Hematopoietic multipotent progenitor cell treated with erythropoietin and hydrocortisone succinate and interleukin-3 and kit ligand, for 6 days (in vitro differentiated cells): ENCODE data around the gene NT5C1A.

ENCODE experiments used
- DNase-seq: peaks from one replicate; pipeline ENCODE4 v3.0.0-alpha.2; 2015

NT5C1A gene

DNA sequence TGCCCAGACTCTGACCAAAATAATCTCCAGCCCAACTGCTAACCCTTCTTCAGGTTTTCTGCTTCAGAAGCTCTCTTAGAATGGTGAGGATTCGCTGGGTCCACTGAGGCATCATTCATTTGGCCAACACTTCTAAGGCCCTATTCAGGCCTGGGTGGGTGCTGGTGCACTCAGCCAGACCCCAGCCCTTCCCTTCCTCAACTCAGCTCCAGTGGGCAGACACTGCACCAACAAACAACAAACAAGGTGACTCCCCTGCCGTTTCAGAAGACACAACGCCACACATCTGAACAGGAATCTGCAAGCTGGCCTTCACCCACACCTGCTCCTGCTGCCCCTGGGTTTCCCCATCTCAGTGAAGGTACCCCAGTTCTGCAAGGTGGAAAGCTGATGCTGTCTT lies 38.5 kb downstream of the NT5C1A start:
- no peak for DNase-seq

DNA sequence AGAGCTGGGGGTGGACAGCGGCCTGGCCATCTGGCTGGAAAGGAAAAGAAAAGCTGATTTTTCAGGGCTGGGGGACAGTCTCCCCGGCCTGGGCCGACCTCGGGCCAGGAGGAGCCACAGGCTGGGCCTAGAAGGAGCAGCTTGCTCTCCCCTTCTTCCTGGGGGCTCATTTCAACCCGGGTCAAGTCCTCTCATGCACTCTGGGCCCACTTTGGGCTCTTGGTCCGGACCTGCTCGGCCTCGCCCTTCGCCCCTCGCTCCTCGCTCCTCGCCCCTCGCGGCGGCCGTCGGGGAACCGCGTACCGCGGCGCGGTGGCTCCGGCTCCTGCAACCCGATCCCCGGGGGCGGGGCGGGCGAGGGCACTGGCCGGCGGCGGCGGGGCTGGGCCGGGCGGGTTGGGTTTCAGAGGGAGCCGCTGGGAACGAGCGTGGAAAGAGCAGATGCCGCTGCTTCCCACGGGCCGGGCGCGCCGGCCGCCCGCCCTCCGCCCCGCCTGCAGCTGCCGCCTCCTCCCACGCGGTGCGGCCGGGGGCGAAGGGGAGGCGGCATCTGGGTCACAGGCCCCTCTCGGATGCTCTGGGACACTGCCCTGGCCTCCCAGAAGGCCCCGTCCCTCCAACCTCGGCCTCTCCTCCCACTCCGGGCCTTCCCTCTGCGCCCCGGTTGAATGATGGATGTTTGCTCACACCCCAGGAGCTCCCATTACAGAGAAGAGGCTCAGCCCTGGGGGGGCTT lies 39.1 kb downstream of the NT5C1A start:
- no peak for DNase-seq

DNA sequence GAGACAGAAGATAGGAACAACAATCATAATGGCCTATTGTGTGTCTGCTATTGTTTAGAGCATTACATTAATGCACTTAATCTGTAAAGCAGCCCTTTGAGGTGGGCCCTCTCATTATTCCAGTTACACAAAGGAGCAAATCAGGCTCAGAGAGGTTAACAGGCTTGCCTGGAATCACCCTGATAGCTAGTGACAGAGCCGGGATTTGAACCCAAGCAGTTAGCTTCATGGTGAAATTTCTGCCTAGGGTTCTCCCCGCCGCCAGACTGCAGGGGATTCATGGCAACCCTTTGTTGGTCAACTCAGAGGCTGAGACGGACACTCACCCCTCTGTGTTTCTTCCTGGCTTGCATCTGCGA lies 39.6 kb downstream of the NT5C1A start:
- DNase-seq, result no peak

GRCh38 chr1:39631361-39632322 lies 40.3 kb downstream of the NT5C1A start:
- DNase-seq, result peak; percentile 27

DNA sequence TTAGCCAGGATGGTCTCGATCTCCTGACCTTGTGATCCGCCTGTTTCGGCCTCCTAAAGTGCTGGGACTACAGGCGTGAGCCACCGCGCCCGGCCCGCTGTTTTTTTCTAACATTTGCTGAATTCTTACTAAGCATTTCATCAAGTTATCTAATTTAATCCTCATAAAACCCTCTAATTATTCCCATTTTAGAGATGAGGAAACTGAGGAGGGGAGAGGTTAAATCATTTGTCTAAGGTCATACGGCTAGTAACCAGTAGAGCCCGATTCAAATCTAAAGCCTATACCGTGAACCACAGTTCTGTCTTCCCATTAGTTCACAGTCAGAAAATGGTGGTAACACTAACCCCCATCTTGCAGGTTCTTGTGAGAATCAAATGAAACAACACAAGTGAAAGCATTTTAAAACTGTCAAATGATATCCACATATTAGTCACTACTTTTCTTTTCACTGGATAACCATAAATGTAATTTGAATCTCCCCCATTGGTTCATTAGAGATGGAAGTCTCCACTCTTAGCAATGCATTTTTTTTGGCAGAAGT lies 43.0 kb downstream of the NT5C1A start:
- no peak for DNase-seq

- DNase-seq, result no peak
Observed at GRCh38 chr1:39626646-39627045, 45.3 kb downstream of the NT5C1A start.

- no peak for DNase-seq
Observed at GRCh38 chr1:39625462-39626273, 46.2 kb downstream of the NT5C1A start.

DNA sequence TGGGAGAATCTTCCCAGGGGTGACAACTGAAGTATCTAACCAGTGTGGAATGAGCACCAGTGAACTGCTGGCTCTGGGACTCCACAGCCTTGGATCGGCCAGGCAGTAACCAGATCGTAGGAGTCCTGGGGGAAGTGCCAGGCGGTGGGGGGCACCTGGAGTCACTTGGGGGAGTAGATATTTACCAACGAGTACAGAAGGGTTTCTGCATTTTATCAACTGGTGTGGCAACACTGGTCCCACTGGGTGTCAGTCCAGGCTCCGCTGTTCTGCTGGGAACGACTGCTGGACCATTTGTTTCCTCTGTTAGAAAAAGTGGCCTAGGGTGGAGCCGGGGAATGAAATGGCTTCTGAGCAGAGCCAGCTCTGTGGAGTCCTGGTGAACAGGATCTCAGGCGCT lies 46.9 kb downstream of the NT5C1A start:
- DNase-seq, result no peak

GRCh38 chr1:39623053-39623452 lies 48.9 kb downstream of the NT5C1A start:
- DNase-seq, result no peak

DNA sequence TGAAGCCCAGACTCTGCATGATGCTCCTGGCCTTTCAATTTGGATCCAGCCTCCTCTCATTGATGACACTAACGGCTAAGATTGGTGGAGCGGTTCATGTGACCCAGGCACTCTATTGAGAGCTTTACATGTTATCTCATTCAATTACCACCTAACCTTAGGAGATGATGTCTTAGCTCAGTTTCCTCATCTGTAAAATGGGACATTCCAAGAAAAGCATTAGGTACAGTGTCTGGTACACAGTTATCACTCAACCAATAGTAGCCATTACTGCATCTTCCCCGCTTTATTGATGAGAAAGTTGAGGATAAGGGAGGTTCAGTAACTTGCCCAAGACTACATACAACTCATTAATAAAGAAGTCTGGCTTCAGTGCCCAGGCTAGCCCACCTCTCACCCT lies 49.5 kb downstream of the NT5C1A start:
- no peak for DNase-seq

DNA sequence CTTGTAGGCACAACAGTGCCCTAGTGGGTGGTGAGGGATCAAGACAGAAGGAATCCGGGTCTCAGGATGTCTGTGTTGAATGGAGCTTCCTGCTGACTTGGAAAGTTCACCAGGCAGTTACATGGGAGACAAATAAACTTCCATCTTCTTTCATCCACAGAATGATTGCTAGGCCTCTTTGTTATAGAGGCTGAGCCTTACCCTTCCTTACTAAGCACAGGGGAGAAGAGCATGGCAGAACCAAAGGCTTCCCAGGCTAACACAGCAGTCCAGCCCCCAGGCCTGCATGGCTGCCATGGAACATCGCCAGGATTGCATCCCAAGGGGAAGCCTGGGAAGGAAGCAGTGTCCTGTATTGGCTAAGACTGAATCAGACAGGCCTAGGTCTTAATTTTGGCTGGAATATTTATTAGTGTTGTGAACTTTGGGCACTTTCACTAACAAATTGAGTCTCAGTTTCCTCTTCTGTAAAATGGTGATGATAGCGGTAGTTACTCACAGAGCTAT lies 51.2 kb downstream of the NT5C1A start:
- DNase-seq, result no peak

GRCh38 chr1:39617488-39618049 lies 54.3 kb downstream of the NT5C1A start:
- DNase-seq, result no peak

DNA sequence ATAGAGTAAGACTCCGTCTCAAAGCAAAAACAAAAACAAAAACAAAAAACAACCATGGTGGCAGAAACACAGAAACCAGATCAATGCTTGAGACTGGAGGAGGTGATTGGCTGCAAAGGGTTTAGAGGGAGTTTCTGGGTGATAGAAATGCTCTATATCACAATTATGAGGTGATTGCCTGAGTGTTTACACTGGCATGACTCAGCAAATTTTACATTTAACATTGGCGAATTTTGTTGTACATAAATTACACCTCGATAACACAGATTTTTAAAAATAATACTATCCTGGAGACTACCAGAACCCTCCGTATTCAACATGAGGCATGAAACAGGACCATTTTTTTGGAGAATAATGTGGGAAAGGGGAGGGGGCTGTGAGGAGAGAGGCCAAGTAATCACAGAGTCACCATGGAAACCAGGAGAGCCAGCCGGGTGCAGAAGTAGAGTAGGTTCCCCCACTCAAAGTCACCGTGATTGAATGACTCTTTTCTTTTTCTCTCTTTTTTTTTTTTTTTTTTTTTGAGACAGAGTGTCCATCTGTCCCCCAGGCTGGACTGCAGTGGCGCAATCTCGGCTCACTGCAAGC lies 56.7 kb downstream of the NT5C1A start:
- DNase-seq, result peak; percentile 27

GRCh38 chr1:39614488-39614887 lies 57.4 kb downstream of the NT5C1A start:
- no peak for DNase-seq

GRCh38 chr1:39613250-39613649 lies 58.7 kb downstream of the NT5C1A start:
- DNase-seq, result no peak

DNA sequence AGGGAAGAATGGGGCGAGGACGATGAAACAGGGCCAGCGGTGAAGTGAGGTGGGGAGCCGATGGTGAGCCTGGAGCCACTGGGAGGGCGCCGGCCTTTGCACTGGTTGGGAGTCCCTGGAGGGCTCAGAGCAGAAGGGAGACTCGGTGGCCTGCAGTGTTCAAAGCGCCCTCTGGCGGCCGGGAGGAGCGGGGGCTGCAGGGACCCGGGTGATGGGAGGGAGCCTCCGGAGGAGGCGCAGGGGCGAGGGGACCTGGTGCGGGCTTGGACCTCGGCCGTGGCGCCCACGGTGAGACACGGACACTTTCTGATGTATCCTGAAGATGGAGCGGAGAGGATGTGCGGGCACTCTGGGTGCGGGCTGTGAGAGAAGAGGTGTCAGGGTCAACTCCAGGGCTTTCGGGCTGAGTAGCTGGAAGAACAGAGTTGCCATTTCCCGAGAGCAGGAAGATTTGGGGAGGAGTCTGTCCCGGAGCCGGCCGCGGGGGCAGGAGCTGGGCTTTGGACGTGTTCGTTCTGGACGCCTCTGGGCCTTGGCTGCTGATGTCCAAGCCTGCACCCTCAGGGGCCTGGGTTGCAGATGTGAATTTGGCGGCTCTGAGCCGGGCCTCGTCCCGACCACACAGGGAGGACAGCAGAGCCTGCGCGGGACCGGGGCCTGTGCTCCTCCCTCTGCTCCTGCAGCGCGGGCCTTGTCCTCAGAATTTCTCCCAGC lies 62.1 kb downstream of the NT5C1A start:
- peak; percentile 80 for DNase-seq
